SJSA1 (cell line): ENCODE results near the gene ARFGEF3. TPM values are rescaled to one million over a fixed set of nuclear protein-coding genes. Genes with fewer than 3 reads are reported as not detected.

Source experiments
- DNase-seq, 2 experiments: peaks; one replicate each; pipeline ENCODE4 v3.0.0-alpha.2; 2015 to 2020; ENCODE audit warnings: low spot score in 2 of 2, low read depth in 1 of 2
- H3K27ac ChIP-seq: fragments of 250-450 bp; sonication (Bioruptor Pico); 2 replicates; pipeline ENCODE4 v1.5.1; 2020; ENCODE audit warnings: mild to moderate bottlenecking, moderate library complexity
- H3K27me3 ChIP-seq: fragments of 250-450 bp; sonication (Bioruptor Pico); replicated peaks from 2 replicates; pipeline ENCODE4 v1.5.1; 2020; ENCODE audit warnings: mild to moderate bottlenecking, moderate library complexity
- H3K36me3 ChIP-seq: fragments of 250-450 bp; sonication (Bioruptor Pico); 2 replicates; pipeline ENCODE4 v1.5.1; 2020; ENCODE audit warnings: mild to moderate bottlenecking
- H3K4me1 ChIP-seq: fragments of 250-450 bp; sonication (Bioruptor Pico); replicated peaks from 2 replicates; pipeline ENCODE4 v1.6.1; 2021; ENCODE audit warnings: mild to moderate bottlenecking
- H3K4me3 ChIP-seq: fragments of 250-450 bp; sonication (Bioruptor Pico); 2 replicates; pipeline ENCODE4 v1.5.1; 2020; ENCODE audit warnings: mild to moderate bottlenecking
- H3K9me3 ChIP-seq: fragments of 250-450 bp; sonication (Bioruptor Pico); replicated peaks from 2 replicates; pipeline ENCODE4 v1.5.1; 2020; ENCODE audit warnings: mild to moderate bottlenecking
- total RNA-seq: library from RNA; depleted of rRNA; stranded (reverse); fragments of >200 nt; shearing (Covaris generic); gene quantifications from 2 replicates; pipeline ENCODE4 v1.2.3, GENCODE V29; 2014; rRNA removed

The ARFGEF3 gene
- total RNA-seq, 1 experiment from 2014 or later: not detected

GRCh38 chr6:138374815-138375214, 213.1 kb downstream of the ARFGEF3 start:
- Histone ChIP-seq H3K9me3 (no peaks in the 10 kb centered on the region), H3K4me1 (no peaks in the 10 kb centered on the region), H3K27me3 (0 out of 2 replicates have a peak, but pooled peaks cover 3% of the 10 kb centered on the region), H3K4me3 (no peak overlapping the region), H3K27ac (no peak overlapping the region), H3K36me3 (no peaks in the 10 kb centered on the region)
- no peak for DNase-seq

DNA sequence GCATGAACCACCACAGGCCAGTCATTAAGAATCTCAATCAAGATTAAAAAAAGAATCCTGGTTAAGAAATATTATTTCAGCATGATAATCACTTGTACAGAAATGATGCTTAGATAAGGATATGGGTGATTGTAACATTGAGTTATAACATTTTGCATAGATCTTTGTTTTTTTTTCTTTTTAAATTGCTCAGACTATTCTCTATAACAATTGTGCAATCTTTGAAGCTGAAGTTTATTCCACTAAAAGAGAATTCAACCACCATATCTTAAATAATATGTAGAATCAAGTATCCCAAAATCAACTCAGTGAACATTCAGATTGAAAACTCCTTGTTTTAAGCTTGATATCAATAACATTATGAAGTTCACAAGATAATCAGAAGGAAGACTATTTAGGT, 215.3 kb downstream of the ARFGEF3 start:
- Histone ChIP-seq H3K36me3 (no peaks in the 10 kb centered on the region), H3K27ac (no peak overlapping the region), H3K4me1 (no peaks in the 10 kb centered on the region), H3K27me3 (0 out of 2 replicates have a peak, but pooled peaks cover 3% of the 10 kb centered on the region), H3K4me3 (no peak overlapping the region), H3K9me3 (no peaks in the 10 kb centered on the region)
- no peak for DNase-seq

GRCh38 chr6:138377844-138378243, 216.1 kb downstream of the ARFGEF3 start, which contains the start of gene SMIM28:
TSS of gene SMIM28 (plus strand) at chr6:138377905. CDS start at chr6:138378073, 168 bp downstream.
- Histone ChIP-seq H3K9me3 (no peaks in the 10 kb centered on the region), H3K4me3 (no peak within 1 kb of the TSS), H3K27ac (no peak within 1 kb of the TSS), H3K36me3 (no peaks in the 10 kb centered on the region), H3K4me1 (no peaks in the 10 kb centered on the region), H3K27me3 (0 out of 2 replicates have a peak, but pooled peaks cover 3% of the 10 kb centered on the region)
- DNase-seq: no peak

DNA sequence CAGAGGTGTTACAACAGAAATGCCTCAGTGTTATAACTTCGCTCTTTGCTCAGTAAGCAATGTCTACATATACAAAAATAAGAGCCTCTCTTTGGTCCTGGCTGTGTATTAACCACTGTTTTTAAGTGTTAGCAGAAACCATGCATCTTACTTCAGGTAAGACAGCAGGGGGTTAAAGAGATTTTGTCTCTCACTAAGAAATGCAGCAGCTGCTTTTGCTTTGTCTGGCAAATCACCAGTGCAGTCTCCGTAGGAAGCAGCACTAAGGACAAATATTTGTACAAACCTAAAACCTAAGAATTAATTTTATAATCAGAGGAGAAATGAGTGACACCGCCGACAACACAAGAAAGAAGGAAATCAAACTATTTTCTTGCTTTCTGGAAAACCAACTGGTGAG, 216.7 kb downstream of the ARFGEF3 start:
- Histone ChIP-seq H3K27ac (no peak overlapping the region), H3K4me3 (no peak overlapping the region), H3K9me3 (no peaks in the 10 kb centered on the region), H3K36me3 (no peaks in the 10 kb centered on the region), H3K27me3 (0 out of 2 replicates have a peak, but pooled peaks cover 3% of the 10 kb centered on the region), H3K4me1 (no peaks in the 10 kb centered on the region)
- no peak for DNase-seq

DNA sequence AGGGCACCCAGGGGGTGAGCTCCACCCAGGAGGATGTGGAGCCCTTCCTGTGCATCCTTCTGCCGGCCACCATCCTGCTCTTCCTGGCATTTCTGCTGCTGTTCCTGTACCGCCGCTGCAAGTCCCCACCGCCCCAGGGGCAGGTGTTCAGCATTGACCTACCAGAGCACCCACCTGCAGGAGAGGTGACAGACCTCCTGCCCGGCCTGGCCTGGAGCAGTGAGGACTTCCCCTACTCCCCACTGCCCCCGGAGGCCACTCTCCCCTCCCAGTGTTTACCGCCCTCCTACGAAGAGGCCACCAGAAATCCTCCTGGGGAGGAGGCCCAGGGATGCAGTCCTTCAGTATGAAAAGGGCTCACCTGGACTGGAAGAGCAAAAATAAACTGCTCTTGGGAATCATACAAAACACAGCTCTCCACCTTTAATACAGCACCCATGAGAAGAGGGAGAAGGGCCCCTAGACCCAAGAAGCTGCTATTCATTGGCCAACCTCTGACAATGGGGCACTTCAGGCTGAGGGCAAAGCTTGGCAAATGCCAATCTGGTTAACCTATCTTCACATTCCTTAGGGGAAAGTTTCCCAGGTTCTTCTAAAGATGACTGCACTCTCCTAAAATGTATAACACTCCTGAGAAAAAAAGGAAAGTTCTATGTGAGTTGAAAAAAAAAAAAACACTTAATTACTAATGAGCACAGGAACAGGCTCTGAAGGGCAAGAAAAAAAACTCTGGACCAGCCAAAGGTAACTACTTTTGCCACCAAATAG, 220.9 kb downstream of the ARFGEF3 start:
- Histone ChIP-seq H3K27me3 (no peaks in the 10 kb centered on the region), H3K9me3 (no peaks in the 10 kb centered on the region), H3K4me1 (no peaks in the 10 kb centered on the region), H3K36me3 (no peaks in the 10 kb centered on the region), H3K27ac (no peak overlapping the region), H3K4me3 (no peak overlapping the region)
- no peak for DNase-seq

- Histone ChIP-seq H3K27ac (no peak overlapping the region), H3K36me3 (no peaks in the 10 kb centered on the region), H3K9me3 (no peaks in the 10 kb centered on the region), H3K27me3 (no peaks in the 10 kb centered on the region), H3K4me3 (no peak overlapping the region), H3K4me1 (no peaks in the 10 kb centered on the region)
- no peak for DNase-seq
These were observed 222.0 kb downstream of the ARFGEF3 start for GRCh38 chr6:138383776-138384175.

GRCh38 chr6:138386897-138387296, 225.2 kb downstream of the ARFGEF3 start:
- Histone ChIP-seq H3K27ac (no peak overlapping the region), H3K4me1 (no peaks in the 10 kb centered on the region), H3K36me3 (no peaks in the 10 kb centered on the region), H3K9me3 (no peaks in the 10 kb centered on the region), H3K4me3 (no peak overlapping the region), H3K27me3 (no peaks in the 10 kb centered on the region)
- no peak for DNase-seq

DNA sequence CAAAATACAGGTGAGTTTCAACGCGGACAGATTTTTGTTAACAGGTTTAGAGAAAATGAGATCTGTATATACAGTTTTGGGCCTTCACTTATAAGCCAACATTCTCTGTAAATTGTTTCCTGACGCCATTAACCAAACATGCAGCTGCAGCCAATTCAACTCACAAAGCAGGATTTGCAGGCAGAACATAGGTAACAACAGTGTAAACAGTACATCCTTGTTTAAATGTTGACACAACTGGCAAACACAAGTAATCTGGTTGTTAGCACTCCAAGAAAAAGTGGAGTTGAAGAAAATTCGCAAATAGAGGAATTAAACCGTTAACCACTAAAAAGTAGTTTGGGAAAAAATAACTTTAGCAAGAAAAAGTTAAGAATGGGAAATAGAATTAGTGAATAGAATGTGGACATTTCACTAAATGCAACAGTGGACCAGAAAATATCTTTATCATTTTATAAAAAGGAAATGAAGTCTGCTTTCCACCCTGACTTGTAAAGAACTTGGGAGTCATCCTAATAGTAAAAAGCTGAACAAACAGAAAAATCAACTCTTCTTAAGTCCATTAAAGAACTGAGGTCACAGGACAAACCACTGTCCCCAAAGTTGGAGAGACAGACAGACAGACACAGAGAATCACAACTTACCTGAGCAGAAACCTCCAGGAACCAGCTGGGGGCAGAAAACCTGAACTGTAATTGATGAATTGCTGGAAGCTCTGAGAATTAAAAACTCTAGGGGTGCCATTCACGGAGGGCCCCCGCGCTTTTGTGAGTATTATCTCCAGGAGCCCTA, 226.0 kb downstream of the ARFGEF3 start:
- Histone ChIP-seq H3K9me3 (no peaks in the 10 kb centered on the region), H3K4me1 (no peaks in the 10 kb centered on the region), H3K27me3 (0 out of 2 replicates have a peak, but pooled peaks cover 2% of the 10 kb centered on the region), H3K4me3 (no peak overlapping the region), H3K36me3 (no peaks in the 10 kb centered on the region), H3K27ac (no peak overlapping the region)
- no peak for DNase-seq

- Histone ChIP-seq H3K9me3 (no peaks in the 10 kb centered on the region), H3K27ac (no peak overlapping the region), H3K27me3 (0 out of 2 replicates have a peak, but pooled peaks cover 2% of the 10 kb centered on the region), H3K4me3 (no peak overlapping the region), H3K4me1 (no peaks in the 10 kb centered on the region), H3K36me3 (no peaks in the 10 kb centered on the region)
- DNase-seq: no peak
These were observed 227.8 kb downstream of the ARFGEF3 start for GRCh38 chr6:138389551-138389950.

Other genes with a start within 250 kb of the ARFGEF3 start
- gene PERP, start 54.5 kb upstream of the ARFGEF3 start, total RNA-seq: 42.4 TPM in 2 replicates
- not detected in 2 replicates for gene PBOV1, start 56.6 kb downstream of the ARFGEF3 start, total RNA-seq
- gene SMIM28, start 216.0 kb downstream of the ARFGEF3 start, total RNA-seq: not detected in 2 replicates
- 22.8 and 64.8 TPM in 2 replicates for gene HEBP2, start 242.3 kb downstream of the ARFGEF3 start, total RNA-seq